Tibial nerve (tissue), 3 donors: ENCODE measurements around the gene SBK2.

Experiments used
- CTCF ChIP-seq, 5 experiments: fragments of 200-600 bp in 3 of 5; fragments of 450-650 bp in 2 of 5; sonication (generic) in 3 of 5; IDR thresholded peaks; one replicate each; pipeline ENCODE4 v1.5.1; 2016 to 2019; ENCODE audit warnings: antibody characterized with exemption in 5 of 5, mild to moderate bottlenecking in 3 of 5, moderate library complexity in 2 of 5
- POLR2A ChIP-seq, 2 donors: fragments of 450-650 bp; IDR thresholded peaks; one replicate each; pipeline ENCODE4 v1.6.1; 2017; ENCODE audit warnings: antibody characterized with exemption in 2 of 2, mild to moderate bottlenecking in 2 of 2, moderate library complexity in 2 of 2

- no peak for TF ChIP-seq CTCF (IDR thresholded peaks at IDR 0.05)
- no peak for TF ChIP-seq POLR2A (IDR thresholded peaks at IDR 0.05)
These were observed 54.6 kb downstream of the SBK2 start for GRCh38 chr19:55482156-55482961.
